GM21526 (cell line): ENCODE data around the gene SYT2.
"Not testable (repeated sequence)": the region's sequence is repeated elsewhere in the genome, so short reads cannot be mapped to it uniquely, and the experiment has no call there.

Experiments
- ATAC-seq: cut with Tn5 transposase; IDR thresholded peaks from one replicate; pipeline ENCODE4 v1.9.1; 2021; ENCODE audit warnings: moderate library complexity; ENCODE audit not compliant: unreplicated experiment, low FRiP score

The SYT2 gene

DNA sequence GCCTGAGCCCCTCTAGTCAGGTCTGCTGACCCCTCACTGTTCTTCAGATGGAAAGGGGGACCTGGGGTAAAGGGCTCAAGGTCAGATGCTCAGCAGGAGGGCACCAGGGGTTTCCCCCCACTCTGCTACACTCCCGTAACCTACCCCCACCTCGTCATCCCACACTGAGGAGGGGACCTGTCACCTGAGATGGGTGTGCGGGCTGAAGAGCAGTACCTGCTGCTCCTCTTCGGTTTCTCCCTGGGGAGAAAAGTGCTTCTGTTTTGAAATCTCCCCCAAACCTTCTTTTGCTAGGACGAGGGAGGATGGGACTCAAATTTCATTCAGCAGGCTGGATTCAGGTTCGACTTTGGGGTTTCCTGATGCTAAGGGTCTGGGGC lies 65.2 kb downstream of the SYT2 start:
- no peak for ATAC-seq

DNA sequence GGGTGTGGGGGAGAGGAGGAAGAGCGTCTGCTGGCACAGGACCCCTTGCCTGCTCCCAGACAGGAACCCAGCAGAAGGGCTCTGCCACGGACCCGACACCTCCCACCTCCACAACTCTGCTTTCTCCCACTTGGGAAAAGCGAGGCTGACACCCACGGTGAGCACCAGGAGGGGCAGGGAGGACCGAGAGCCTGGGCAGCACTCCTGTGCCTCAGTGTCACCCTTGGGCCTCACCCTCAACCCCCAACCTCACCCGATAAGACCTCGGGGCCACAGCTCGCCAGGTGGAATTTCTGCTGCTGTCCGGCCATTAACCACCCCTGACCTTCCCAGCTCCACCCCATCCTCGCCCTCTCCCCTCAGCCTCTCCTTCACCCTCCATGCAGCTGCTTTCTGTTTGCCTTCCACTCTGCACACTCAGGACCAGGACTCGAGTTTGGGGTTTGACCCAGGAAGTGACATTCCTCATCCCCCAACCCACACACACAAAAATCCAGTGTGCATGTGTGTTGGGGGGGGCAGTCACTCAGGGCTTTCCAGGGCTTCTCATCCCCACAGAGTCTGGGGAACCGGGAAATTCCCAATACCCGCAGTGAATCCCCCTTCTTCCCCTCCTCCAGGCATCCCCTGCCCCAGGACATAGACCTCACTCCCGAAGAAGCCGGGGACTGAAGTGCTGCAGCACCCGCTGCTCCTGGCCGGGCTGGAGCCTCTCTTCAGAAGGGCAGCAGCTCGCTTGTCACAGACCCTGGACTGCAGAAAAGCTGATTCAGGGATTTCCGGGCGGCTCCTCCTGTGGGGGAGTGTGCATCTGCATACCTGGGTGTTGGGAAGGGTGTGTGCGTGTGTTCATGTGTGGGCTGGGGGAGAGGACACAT lies 65.8 kb downstream of the SYT2 start:
- no peak for ATAC-seq

DNA sequence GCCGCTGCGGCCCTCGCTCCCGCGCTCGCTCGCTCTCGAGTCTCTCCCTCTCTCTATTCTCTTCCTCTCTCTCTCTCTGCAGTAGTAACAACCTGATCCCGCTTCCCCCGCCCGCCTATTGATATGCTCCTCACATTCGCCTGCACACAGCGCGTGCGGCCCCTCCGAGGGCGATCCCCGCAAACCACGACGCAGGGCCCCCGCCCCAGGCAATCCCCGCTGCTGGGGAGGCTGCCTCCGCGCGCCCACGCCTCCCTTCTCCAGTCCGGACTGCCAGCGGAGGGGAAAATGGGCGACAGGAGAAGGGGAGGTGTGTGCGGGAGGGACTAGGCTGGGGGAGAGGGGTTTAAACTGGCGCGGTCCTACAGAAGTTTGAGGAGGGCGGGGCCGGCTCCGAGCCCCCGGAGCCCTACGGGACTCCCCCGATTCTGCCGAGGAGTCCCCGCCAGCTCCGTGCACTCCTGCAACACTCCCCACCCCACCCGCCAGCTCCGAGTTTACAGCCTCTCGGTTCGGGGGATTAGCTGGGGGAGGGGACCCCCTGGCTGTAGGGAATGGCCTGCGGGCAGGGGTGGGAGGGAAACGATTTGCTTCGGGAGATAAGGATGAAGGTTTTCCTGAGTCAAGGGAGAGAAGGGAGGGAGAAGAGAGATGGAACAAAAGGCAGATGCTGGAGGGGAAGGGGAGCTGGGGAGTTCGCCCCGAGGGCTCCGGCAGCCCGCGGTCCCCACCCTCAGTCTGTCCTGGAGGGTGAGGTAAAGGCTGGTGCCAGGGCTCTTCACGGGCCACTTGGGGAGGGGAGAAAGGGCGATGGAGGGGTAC lies 66.6 kb downstream of the SYT2 start:
- no peak for ATAC-seq

DNA sequence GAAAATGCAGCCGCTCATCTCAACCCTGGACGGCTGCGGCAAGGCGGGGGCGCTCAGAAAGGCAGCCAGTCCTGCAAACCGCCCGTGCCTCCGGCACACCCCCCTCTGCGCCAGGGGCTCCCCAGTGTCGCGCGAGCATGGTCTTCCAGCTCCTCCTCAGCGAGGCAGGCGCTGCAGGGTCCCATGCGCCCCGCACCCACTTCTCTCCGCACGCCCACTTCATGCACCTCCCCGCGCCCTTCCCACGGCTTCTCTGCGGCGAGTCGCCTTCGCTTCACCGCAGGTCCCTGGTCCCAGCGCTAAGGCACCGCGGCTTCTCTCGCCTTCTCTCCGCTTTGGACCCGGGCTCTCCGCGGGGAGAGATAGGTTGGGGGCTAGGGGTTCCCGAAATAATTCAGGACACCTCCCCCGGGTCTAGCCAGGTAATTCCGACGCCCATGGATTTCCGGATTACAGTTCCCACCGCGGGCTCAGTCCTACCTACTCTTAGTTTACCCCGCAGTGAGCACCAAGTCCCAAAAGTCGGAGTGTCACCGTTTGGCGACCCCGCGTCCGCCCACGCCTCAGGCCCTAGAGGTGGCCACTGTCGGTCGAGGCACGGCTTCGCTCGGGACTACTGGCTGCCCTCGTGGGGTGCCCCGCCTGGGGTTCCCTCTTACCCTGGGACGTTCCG lies 67.5 kb downstream of the SYT2 start:
- ATAC-seq: no peak

DNA sequence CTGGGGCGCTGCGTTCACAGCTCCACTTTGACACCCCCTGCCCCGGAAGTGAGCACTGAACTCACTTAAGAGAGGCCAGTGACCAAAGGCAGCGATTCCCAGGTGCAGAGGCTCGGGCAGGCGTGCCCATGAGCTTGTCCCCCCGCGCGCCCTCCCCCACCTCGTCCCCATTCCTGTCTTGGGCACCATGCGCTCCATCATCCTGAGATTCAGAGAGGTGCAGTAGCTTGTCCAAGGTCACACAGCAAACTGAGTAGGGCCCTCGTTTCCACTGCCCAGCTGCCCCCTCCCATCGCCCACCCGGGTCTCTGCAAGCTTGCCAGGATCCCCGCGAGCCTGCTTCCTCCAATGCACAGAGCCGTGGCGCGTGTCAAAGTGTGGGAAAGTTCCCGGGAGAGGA lies 68.0 kb downstream of the SYT2 start:
- no peak for ATAC-seq

DNA sequence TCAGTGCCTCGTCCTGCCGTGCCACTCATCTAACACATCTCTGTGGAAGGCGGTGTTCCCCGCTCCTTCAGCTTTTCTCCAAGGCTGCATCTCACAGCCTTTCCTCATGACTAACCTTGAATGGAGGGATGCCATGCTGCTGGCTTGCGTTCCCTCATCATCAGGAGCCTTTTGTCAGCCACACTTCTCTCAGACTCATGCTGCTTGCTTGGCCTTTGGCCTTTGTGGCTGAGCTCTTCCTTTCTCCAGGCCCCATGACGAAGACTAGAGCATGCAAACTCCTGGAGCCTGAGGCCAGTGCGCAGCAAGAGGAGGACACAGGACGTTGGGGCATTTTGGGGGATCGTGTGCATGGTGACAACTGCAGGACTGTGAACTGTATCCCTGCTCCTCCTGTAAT lies 70.8 kb downstream of the SYT2 start:
- ATAC-seq: no peak

DNA sequence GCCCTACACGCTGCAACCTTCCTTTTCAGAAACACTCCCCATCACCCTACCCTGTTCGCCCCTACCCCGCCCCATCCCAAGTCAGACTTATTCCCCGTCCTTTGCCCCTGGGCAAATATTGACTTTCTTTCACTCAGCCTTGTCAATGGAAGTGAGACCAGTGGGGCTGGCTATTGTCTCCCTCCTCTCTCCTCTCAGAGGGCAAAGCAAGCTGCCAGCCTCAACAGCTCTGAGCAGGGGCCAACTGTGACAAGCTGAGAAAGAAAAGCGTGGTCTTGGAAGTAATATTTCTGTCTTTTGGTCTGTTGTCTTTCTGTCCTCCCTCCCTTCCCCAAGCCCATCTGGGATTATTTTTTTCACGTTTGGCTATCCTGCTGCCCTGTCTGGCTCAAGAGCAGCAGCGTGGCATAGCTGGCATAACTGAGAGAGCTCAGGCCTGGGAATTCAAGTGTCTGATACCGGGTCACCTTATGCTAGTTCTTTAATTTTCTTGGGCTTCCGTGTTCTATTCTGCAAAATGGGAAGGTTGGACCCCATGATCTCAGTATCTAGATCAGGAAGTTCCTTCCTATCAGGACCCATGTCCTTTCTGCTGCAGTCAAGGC lies 71.5 kb downstream of the SYT2 start:
- ATAC-seq: not testable (repeated sequence)

DNA sequence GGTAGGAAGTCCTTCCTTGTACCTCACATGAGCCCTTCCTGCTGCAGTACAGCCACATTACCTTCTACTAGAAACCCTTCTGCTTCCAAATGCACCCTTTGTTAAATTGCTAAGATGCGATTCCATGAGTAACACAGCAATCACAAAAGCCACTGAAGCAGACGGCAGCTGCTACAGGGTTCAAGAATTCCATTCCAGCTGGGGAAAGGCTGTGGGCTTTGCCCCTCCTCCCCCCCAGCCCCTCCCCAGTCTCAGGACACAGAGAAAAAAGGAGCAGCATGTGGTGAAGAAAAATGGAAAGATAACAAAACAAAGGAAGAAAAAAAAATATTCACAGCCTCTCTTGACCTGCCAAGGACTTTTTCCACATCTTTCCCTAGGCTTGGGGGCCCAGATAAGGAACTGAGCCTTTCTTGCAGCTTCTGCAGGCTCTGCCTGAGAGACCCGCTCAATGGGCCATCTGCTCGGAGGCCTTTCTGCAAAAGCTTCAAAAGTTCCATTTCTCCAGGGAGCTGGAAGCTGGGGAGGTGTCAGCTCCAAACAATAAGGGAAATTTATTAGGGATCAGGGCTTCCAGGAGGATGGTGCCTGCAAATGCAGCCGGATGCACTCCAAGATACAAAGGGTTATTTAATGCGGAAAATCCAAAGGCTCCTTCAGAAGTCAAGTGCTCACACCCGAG lies 72.1 kb downstream of the SYT2 start:
- ATAC-seq: no peak

DNA sequence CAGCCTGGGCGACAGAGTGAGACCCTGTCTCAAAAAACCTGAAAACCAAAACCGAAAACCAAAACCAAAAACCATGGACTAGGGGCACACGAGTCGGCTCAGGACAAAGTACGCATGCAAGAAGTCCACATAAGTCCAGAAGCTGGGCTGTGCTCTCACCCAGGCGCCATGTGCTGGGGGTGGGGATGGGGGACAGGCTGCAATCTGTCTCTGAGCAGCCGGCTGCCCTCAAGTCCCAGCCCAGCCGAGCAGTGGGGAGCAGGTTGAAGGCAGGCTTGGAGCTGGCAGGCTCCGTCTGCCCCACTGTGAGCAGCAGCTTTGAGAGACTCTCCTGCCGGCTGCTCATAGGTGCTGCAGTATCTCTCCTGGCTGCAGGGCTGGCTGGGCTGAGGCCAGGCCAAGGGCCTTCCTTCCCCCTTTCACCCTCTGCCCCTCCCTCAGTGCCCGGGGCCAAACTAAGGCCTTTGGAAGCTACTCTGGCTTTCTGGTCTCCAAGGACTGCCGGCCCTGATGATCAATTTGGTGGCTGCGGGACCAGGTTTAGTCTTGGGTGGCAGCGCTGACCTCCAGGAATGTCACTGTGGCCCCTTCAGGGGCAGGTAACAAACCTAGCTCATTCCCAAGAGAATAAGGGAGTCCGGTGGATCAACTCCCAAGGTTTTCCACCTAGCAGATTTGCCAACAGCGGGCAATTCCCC lies 72.8 kb downstream of the SYT2 start:
- not testable (repeated sequence) for ATAC-seq

DNA sequence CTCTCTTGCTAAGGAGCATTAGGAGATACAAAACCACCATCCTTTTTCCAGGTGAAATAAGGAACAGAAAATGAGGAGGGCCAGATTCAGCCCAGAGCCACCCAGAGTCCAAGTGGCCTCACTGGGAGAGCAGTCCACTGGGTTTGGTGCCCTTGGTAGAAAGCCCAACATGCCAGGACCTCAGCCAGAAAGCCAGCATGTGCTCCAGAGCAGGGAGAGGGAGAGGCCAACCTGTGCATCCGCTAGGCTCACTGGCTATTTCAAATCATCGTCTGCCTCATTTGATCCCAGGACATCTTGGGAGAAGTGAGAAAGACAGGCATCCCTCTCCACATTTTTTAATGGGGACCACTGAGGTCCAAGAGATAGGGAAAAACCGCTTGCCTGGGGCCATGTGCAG lies 74.1 kb downstream of the SYT2 start:
- not testable (repeated sequence) for ATAC-seq

DNA sequence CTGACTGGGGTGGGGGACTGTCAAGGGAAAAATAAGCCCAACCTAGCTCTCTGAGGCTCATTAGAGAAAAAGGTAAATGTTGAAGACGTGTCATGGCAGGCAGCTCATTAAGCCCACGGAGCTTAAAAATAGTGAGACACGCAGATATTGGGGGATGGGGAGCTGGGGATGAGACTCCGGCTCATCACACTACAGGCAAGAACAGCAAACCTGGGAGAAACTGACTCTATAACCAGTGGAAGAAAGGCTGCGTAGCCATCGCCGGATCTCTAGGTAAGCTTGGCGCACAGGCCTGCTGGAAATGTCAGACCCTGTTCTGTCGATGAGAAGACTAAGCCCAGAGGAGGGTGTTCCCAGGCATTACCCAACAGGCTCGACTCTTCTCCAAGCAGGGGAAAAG lies 78.0 kb downstream of the SYT2 start:
- ATAC-seq: no peak

DNA sequence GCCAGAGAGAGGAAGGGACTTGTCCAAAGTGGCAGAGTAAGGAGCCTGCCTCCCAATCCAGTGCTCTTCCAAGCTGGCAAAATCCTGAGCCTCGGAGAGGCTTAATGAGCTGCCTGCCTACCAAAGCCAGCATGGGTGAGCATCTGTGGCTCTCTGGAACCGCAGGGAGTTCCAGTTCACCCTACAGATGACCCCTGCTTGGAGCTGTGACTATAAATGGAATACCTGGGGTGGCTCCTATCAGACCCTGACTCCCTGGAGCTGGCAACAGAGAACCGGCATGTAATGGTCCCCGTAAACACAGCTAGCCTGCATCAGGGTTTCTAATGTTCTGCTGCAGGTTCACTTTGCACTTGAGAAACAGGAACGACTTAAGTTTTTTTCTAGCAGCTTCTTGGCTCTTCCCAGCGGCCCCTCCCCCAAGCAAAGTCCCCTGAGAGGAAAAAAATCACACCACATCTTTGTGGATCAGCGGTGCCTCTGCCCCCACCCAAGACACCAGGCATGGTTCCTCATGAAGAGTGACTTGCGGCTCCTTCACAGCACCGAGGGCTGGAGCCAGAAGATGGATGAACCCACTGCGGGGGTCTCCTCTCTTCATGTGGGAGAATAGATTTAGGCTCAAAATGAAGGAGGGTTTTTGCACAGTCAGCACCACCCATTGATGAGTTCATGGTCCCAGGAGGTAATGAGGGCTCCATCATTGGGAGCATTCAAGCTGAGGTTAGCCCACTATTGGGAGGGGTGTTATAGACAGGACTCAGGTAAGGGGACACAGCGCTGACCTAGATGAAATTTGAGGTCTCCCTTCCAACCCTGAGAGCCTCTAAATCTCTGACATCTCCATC lies 79.0 kb downstream of the SYT2 start:
- ATAC-seq: no peak

DNA sequence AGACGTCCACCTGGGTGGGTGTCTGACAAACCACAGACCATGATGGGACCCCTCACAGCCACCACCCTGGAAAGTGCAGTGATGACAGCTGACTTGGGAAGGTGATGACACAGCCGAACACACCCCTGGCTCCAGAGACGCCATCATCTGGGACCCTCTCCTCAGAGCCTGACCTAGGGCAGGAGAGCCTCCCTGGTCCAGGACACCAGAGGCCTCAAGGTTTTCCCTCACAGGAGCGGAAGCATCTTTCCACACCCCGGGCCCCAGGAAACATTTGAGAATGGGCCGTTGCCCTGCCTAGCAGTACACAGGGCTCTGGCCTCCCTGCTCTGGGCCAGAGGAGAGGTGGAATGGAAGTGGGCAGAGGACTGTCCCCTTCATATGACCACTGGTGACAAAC lies 79.7 kb downstream of the SYT2 start:
- ATAC-seq: no peak

DNA sequence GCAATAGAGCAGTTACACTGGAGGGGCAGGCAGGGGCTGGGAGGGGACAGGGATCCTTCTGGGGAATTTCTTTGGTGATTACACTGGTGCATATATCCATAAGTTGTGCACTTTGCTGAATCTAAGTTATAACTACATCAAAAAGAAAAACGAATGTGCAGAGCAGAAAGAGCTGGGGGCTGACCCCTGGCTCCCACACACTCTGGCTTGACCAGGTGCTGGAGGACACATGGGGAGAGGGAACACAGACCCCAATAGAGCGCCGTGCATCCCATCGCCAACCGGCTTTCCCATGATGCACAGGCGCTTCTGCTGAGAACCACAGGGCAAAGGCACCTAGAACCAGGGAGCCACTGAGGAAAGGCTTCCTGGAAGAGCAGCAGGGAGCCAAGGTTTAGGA lies 80.2 kb downstream of the SYT2 start:
- ATAC-seq: not testable (repeated sequence)

DNA sequence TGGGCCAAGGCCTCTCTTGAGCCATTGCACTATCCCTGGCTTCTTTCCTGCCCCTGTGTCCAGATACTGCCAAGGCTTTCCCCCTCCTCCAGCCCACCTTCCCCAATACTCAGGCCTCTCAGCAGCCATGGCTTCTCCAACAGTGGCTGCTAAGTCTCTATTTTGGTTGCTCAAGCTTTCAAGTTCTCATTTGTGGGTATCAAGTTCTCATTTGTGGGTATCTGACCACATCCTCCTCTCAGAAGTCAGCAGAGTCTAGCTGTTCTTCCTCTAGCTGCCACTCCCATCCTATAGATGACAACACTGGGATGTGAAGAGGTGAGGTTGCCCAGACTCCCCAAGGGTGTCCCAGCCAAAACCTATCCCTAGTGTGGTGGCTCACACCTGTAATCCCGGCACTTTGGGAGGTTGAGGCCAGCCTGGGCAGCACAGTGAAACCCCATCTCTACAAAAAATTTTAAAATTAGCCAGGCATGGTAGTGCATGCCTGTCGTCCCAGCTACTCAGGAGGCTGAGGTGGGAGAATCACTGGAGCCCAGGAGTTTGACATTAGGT lies 80.9 kb downstream of the SYT2 start:
- ATAC-seq: not testable (repeated sequence)

DNA sequence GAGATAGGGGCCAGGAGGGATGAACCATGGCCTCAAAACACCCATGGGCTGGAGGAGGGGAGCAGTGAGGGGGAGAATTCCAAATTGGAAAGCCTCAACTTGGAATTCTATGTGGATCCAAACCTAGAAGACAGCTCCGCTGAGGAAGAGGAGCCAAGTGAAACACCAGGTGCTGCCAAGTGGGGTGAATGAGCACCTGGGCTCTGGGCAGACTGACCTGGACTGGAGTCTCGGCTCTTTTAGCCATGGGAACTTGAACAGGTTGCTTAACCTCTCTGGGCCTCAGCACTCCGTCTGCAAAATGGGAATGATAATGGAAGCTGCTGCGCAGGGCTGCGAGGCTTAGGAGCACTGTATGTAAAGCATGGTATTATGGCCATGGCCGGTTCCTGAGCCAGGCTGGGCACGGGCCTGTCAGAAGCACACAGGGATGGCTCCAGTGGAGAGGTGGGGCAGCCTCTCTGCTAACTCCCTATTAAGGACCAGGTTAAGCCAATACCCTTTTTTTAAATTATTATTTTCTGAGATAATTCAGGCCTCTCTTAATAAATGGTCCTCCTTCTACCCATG lies 81.5 kb downstream of the SYT2 start:
- ATAC-seq: no peak

DNA sequence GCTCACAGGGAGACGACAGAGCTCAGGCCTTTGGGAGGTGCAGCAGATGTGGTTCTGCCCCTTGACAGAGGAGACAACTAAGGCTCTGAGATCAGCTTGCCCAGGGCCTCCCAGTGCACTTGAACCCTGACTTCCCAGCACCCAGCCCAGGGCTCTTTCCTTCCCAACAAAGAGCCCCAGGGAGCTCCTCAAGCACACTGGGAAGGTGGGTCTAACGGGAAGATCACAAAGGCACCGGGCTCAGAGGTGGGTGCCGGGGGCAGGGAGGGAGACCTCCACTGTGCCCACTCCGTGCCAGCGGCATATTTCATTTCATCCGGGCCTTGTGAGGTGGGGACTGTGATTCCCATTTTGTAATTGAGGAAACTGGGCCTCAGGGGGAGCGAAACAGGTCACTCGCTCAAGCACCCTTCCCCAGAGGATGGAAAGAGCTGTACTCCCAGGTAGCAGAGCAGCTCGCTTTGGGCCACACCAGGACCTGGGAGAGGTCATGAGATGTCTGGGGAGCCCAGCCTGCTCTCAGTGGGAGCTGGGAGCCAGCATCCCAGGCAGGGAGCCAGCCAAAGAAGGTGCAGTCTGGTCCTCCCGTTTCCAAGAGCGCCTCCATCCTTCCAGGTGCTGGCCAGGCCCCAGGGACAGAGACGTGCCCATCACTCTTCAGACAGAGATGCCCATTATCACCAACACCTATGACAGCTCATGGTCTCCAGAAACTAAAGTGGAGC lies 82.3 kb downstream of the SYT2 start:
- no peak for ATAC-seq
